CD4-positive, alpha-beta T cell treated with Interleukin-6 for 4 hours (primary cell): ENCODE measurements around the gene MICU1.
A peak's percentile ranks its signal among the peaks of the same experiment; 100 is the strongest.
"Not testable (repeated sequence)": the region's sequence is repeated elsewhere in the genome, so short reads cannot be mapped to it uniquely, and the experiment has no call there.

Source experiments
- DNase-seq: peaks from one replicate; pipeline ENCODE4 v3.0.0-alpha.2; 2020; ENCODE audit warnings: mixed read lengths

The MICU1 gene, protein sequence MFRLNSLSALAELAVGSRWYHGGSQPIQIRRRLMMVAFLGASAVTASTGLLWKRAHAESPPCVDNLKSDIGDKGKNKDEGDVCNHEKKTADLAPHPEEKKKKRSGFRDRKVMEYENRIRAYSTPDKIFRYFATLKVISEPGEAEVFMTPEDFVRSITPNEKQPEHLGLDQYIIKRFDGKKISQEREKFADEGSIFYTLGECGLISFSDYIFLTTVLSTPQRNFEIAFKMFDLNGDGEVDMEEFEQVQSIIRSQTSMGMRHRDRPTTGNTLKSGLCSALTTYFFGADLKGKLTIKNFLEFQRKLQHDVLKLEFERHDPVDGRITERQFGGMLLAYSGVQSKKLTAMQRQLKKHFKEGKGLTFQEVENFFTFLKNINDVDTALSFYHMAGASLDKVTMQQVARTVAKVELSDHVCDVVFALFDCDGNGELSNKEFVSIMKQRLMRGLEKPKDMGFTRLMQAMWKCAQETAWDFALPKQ

DNA sequence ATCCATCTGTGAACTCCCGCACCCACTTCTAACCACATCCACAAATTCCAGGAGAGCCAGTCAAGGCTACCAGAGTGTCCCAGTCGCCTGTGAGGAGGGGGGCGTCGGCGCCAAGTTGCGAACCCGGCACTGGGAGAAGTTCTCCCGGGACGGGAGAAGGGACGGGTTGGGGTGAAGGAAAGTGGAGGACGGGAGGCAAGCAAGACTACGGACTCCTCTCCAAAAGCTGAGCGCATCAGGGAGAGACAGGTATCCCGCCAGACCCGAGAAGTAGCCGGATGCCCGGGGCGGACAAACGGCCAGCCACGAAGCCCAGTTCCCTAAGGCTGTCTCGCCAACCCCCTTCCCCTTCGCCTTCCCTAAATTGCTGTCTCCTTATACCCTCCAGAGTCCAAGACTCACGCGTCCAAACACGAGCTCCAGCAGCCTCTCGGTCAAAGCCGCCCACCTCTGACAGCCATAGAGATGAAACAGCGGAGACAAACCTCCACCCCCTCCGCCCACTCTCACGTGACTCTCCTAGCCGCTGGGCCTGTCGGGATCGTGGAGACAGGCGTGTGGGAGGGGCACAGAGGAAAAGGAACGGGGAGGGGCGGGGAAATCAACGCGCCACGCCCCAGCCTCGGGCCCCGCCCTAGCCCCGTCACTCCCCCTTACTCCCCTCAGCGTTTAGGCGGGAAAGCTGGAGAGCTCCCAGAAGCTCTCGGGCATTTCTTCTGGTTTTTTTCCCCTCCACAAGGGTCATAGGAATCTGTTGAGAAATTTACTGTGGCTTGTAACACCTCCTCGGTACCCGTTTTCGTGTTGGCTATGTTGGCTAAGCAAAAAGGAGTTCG is at the start of gene MICU1:
MICU1 (minus strand) TSS at position 472 of the 836 bp plus-strand sequence. CDS start 59,286 bp downstream, outside the sequence.
- DNase-seq, result peak; percentile 95

GRCh38 chr10:72674174-72674573 is 48.3 kb upstream of the MICU1 start:
- DNase-seq, result not testable (repeated sequence)

GRCh38 chr10:72673280-72673679 is 47.4 kb upstream of the MICU1 start:
- no peak for DNase-seq

DNA sequence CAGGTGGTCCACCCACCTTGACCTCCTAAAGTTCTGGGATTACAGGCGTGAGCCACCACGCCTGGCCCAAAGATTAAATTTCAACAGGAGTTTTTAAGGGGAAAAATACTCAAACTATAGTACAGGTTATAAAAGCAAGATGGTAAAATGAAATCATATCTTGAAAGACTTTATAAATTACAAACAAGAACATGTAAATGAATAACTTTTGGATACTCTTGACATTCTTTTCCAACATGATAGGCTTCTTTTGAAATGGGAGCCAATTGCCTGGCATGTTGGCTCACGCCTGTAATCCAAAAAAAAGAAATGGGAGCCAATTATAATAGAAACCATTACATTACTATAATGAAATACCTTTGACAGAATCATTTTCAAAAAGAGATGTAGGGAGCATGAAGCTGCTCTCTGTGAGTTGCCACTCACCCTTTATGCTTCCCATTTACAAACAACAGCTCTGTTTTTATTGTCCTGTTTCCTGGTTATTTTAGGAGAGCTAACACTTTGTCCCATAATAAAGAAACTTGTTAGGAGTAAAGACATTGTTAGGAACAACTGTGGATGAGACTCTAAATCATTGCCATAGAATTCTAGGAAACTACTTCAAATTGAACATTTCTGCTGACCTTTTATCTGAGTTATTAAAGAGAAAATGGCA is 41.5 kb upstream of the MICU1 start:
- no peak for DNase-seq

- DNase-seq, result no peak
These were observed 40.0 kb upstream of the MICU1 start for GRCh38 chr10:72665925-72666324.

GRCh38 chr10:72663971-72664370 is 38.1 kb upstream of the MICU1 start:
- no peak for DNase-seq

- no peak for DNase-seq
These were observed 35.6 kb upstream of the MICU1 start for GRCh38 chr10:72661431-72661830.

- no peak for DNase-seq
These were observed 34.3 kb upstream of the MICU1 start for GRCh38 chr10:72660220-72660619.

DNA sequence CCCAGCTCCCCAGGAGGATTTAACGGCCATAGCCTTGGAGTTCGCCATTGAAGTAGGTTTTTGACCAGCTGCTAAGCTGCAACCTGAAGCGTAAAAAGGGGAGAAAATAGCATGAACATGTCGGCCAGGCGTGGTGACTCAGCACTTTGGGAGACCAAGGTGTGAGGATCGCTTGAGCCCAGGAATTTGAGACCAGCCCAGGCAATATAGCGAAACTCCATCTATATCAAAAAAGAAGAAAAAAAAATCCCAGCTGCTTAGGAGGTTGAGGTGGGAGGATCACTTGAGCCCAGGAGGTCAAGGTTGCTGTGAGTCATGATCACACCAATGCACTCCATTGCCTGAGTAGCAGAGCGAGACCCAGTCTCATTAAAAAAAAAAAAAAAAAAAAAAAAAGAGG is 33.8 kb upstream of the MICU1 start:
- DNase-seq, result no peak

GRCh38 chr10:72658696-72659400 is 33.0 kb upstream of the MICU1 start:
- DNase-seq, result no peak

- DNase-seq, result no peak
These were observed 28.8 kb upstream of the MICU1 start for GRCh38 chr10:72654720-72655119.

DNA sequence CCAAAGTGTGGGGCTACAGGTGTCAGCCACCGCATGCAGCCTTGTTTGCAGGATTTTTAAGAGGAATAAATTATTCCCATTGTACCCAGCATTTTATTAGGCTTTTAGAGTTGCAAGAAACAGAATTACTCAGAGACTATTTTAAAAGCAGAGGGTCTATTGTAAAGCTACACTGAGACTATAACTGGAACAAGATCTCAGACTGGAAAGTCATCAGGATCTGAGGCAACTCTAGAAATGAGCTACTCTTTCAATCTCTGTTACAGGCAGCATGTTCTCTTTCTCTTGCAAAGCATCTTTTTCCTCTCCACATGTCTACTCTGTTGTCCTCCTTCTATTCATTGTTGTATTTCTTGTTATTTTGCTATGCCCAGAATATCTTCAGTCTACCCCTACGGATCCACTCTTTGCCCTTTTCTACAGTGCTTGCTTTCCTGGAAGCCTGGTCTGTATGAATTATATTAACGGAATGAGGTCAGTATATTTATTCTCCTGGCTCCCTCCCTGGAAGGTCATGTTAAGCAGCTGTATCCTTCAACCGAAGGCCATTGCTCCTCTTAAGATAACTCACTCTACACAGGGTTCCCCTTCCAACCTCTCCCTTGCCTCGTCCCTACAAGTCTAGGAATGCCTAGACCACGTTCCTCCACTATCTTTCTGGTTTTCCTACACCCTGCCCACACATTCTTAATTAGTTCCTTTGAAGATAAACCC is 27.7 kb upstream of the MICU1 start:
- DNase-seq, result no peak

DNA sequence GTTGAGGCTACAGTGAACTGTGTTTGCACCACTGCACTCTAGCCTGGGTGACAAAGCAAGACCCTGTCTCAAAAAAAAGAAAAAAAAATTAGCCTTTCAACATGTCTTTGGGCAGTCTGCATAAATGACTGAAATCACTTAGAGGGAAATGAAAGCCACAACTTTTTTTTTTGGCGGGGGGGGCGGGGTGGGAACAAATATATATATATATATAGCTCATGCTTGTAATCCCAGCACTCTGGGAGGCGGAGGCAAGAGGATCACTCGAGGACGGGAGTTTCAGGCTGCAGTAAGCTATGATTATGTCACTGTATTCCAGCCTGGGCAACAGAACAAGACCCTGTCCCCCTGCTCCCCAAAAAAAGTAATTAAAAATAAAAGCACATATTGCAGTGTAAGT is 23.4 kb upstream of the MICU1 start:
- no peak for DNase-seq

- no peak for DNase-seq
These were observed 22.4 kb upstream of the MICU1 start for GRCh38 chr10:72648301-72648700.

DNA sequence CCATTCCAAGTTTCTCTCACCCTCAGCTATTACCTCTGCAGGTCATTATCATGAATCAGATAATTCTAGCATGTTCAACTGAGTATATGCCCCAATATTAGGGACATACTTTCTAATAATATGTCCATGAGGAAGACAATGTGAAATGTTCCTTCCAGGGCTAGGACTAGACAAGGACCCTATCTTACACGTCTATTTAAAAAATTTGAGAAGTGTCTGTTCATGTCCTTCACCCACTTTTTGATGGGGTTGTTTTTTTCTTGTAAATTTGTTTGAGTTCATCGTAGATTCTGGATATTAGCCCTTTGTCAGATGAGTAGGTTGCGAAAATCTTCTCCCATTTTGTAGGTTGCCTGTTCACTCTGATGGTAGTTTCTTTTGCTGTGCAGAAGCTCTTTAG is 21.1 kb upstream of the MICU1 start:
- DNase-seq, result not testable (repeated sequence)

GRCh38 chr10:72645263-72645858 is 19.5 kb upstream of the MICU1 start:
- no peak for DNase-seq

GRCh38 chr10:72642318-72642717 is 16.4 kb upstream of the MICU1 start:
- no peak for DNase-seq

GRCh38 chr10:72639441-72639873 is 13.6 kb upstream of the MICU1 start:
- no peak for DNase-seq

DNA sequence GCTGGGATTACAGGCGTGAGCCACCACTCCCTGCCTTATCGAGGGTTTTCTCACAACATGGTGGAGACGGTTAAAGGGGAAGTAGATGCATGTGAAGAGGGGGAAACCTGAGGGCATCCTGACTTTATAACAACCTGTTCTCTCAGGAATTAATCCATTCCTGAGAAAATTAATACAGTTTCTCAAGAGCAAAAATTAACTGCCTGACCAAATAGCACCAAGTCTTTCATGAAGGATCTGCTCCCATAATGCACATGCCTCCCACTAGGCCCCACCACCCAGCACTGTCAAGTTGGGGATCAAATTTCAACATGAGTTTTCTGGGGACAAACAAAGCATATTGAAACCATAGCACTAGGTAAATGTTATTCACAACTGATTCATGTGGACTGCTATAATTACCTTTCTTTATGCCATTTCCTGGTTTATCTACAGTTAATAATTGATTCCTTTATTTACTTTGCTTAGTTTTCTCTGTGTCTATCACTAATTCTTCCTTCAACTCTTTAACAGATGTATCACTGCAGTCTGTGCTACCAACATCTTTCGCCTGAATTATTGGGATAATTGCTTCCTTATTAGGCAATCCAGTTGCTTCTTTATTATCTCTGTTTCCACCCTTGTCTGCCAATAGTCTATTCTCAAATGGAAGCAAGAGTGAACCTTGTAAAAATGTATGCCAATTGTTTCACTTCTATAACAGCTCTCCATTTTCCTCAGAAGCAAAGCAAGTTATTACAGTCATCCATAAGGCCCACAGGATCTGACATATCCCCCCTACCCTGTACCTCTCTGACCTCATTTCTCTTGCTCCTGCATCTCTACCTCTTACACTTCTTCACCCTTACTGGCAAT is 12.9 kb upstream of the MICU1 start:
- no peak for DNase-seq

DNA sequence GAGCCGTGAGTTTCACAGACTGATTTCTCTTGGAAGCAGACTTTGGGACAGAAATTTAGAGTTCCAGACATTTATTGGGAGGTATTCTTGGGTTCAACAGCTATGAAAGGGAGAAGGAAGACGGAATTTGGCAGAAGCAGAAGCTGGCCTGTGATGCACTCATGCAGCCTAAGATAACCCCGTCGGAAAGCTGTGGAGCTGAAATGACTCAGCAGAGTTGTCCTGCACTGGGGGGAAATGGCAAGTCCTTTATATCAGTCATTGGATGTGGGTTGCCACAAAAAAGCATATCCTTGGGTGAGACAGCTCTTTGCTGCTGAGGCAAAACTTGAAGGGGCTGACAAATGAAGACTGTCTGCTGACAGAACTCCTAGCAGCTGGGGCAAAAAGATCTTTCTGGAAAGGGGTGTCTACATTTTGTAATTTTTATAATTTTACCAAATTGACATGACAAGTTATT is 11.5 kb upstream of the MICU1 start:
- no peak for DNase-seq
